Activated CD4-positive, alpha-beta memory T cell treated with anti-CD3 and anti-CD28 coated beads, Interleukin-2, amount 10 ng/mL, durations not matched to agents 7 days and 5 days (primary cell): ENCODE data around the gene ALPK3. TPM values are rescaled to one million over a fixed set of nuclear protein-coding genes. Genes with fewer than 3 reads are reported as not detected.

ENCODE experiments used
- CTCF ChIA-PET: fragments of 350-600 bp; sonication (Branson Sonifier 250); formaldehyde crosslinking; loops from one replicate; lab custom pipeline; 2021; ENCODE audit warnings: antibody characterized with exemption, inconsistent platforms; lab: Charles Lee
- POLR2A ChIA-PET: fragments of 350-600 bp; sonication (Branson Sonifier 250); formaldehyde crosslinking; loops from one replicate; lab custom pipeline; 2021; ENCODE audit warnings: antibody characterized with exemption; lab: Charles Lee
- DNase-seq: peaks from one replicate; pipeline ENCODE4 v3.0.0-alpha.2; 2020
- H3K27ac Mint-ChIP-seq: one replicate; pipeline ENCODE4 v1.8.0; 2021; ENCODE audit warnings: mild to moderate bottlenecking, mixed read lengths
- H3K27me3 Mint-ChIP-seq: one replicate; pipeline ENCODE4 v1.8.0; 2021; ENCODE audit warnings: mixed read lengths
- H3K36me3 Mint-ChIP-seq: one replicate; pipeline ENCODE4 v1.8.0; 2021; ENCODE audit warnings: low read depth, mixed read lengths
- H3K4me1 Mint-ChIP-seq: one replicate; pipeline ENCODE4 v1.8.0; 2021; ENCODE audit warnings: mixed read lengths
- H3K4me3 Mint-ChIP-seq: one replicate; pipeline ENCODE4 v1.8.0; 2021; ENCODE audit warnings: mild to moderate bottlenecking, mixed read lengths
- H3K9me3 Mint-ChIP-seq: one replicate; pipeline ENCODE4 v1.8.0; 2021; ENCODE audit warnings: mixed read lengths
- total RNA-seq, 2 experiments: library from RNA; stranded (reverse); gene quantifications; one replicate each; pipeline ENCODE4 v1.2.3, GENCODE V29; 2021

Gene ALPK3
- total RNA-seq, 2 experiments from 2014 or later = 0.20 TPM

- ChIA-PET POLR2A (no interaction called here), CTCF (no interaction called here)
- DNase-seq = no peak
- H3K4me1 Mint-ChIP-seq = no peaks in the 10 kb centered on the region
- H3K36me3 Mint-ChIP-seq = no peaks in the 10 kb centered on the region
- peaks cover 8% of the 10 kb centered on the region for H3K27me3 Mint-ChIP-seq
- H3K4me3 Mint-ChIP-seq = no peak overlapping the region
- H3K9me3 Mint-ChIP-seq = no peaks in the 10 kb centered on the region
- no peak overlapping the region for H3K27ac Mint-ChIP-seq
These were observed 72.3 kb downstream of the ALPK3 start for GRCh38 chr15:84889313-84889990.

GRCh38 chr15:84889991-84890669 is 73.0 kb downstream of the ALPK3 start:
- CTCF ChIA-PET = no interaction called here

GRCh38 chr15:84890670-84891162 is 73.6 kb downstream of the ALPK3 start:
- H3K27ac Mint-ChIP-seq = no peak overlapping the region
- no peaks in the 10 kb centered on the region for H3K4me1 Mint-ChIP-seq
- CTCF ChIA-PET = no interaction called here
- POLR2A ChIA-PET = no interaction called here
- no peak for DNase-seq
- H3K36me3 Mint-ChIP-seq = no peaks in the 10 kb centered on the region
- peaks cover 7% of the 10 kb centered on the region for H3K27me3 Mint-ChIP-seq
- no peak overlapping the region for H3K4me3 Mint-ChIP-seq
- no peaks in the 10 kb centered on the region for H3K9me3 Mint-ChIP-seq

More at GRCh38 chr15:84889991-84890669, 73.0 kb downstream of the ALPK3 start:
- Mint-ChIP-seq H3K9me3 (no peaks in the 10 kb centered on the region), H3K4me1 (no peaks in the 10 kb centered on the region), H3K27ac (no peak overlapping the region), H3K27me3 (peaks cover 7% of the 10 kb centered on the region), H3K4me3 (no peak overlapping the region), H3K36me3 (no peaks in the 10 kb centered on the region)
- POLR2A ChIA-PET = no interaction called here
- no peak for DNase-seq

GRCh38 chr15:84891339-84891738 is 74.2 kb downstream of the ALPK3 start:
- ChIA-PET POLR2A (no interaction called here), CTCF (no interaction called here)
- Mint-ChIP-seq H3K9me3 (no peaks in the 10 kb centered on the region), H3K27ac (no peak overlapping the region), H3K27me3 (peaks cover 10% of the 10 kb centered on the region), H3K4me1 (no peaks in the 10 kb centered on the region), H3K36me3 (no peaks in the 10 kb centered on the region), H3K4me3 (no peak overlapping the region)
- no peak for DNase-seq

GRCh38 chr15:84892786-84893307 is 75.7 kb downstream of the ALPK3 start:
- H3K27ac Mint-ChIP-seq = no peak overlapping the region
- H3K4me1 Mint-ChIP-seq = no peaks in the 10 kb centered on the region
- no peak overlapping the region for H3K4me3 Mint-ChIP-seq
- H3K27me3 Mint-ChIP-seq = peaks cover 10% of the 10 kb centered on the region
- CTCF ChIA-PET = no interaction called here
- no peaks in the 10 kb centered on the region for H3K36me3 Mint-ChIP-seq
- no peaks in the 10 kb centered on the region for H3K9me3 Mint-ChIP-seq
- POLR2A ChIA-PET = no interaction called here
- DNase-seq = no peak

GRCh38 chr15:84893607-84894006 is 76.5 kb downstream of the ALPK3 start:
- no peaks in the 10 kb centered on the region for H3K4me1 Mint-ChIP-seq
- DNase-seq = no peak
- no peaks in the 10 kb centered on the region for H3K9me3 Mint-ChIP-seq
- no peaks in the 10 kb centered on the region for H3K36me3 Mint-ChIP-seq
- peaks cover 12% of the 10 kb centered on the region for H3K27me3 Mint-ChIP-seq
- no peak overlapping the region for H3K27ac Mint-ChIP-seq
- CTCF ChIA-PET = no interaction called here
- no peak overlapping the region for H3K4me3 Mint-ChIP-seq
- POLR2A ChIA-PET = no interaction called here

- Mint-ChIP-seq H3K9me3 (no peaks in the 10 kb centered on the region), H3K4me3 (no peak overlapping the region), H3K36me3 (no peaks in the 10 kb centered on the region), H3K27me3 (peaks cover 20% of the 10 kb centered on the region), H3K4me1 (no peaks in the 10 kb centered on the region), H3K27ac (no peak overlapping the region)
- POLR2A ChIA-PET = no interaction called here
- DNase-seq = no peak
- CTCF ChIA-PET = no interaction called here
These were observed 77.7 kb downstream of the ALPK3 start for GRCh38 chr15:84894736-84895425.

GRCh38 chr15:84898761-84899160 is 81.6 kb downstream of the ALPK3 start:
- Mint-ChIP-seq H3K4me3 (no peak overlapping the region), H3K27ac (no peak overlapping the region), H3K27me3 (peaks cover 17% of the 10 kb centered on the region), H3K9me3 (no peaks in the 10 kb centered on the region), H3K36me3 (no peaks in the 10 kb centered on the region), H3K4me1 (no peaks in the 10 kb centered on the region)
- CTCF ChIA-PET = no interaction called here
- no peak for DNase-seq
- POLR2A ChIA-PET = no interaction called here

GRCh38 chr15:84899750-84900149 is 82.6 kb downstream of the ALPK3 start:
- Mint-ChIP-seq H3K36me3 (no peaks in the 10 kb centered on the region), H3K4me3 (no peak overlapping the region), H3K4me1 (no peaks in the 10 kb centered on the region), H3K27ac (no peak overlapping the region), H3K9me3 (no peaks in the 10 kb centered on the region), H3K27me3 (peaks cover 17% of the 10 kb centered on the region)
- DNase-seq = no peak
- ChIA-PET POLR2A (no interaction called here), CTCF (no interaction called here)

- Mint-ChIP-seq H3K9me3 (no peaks in the 10 kb centered on the region), H3K27ac (no peak overlapping the region), H3K4me3 (no peak overlapping the region), H3K27me3 (peaks cover 13% of the 10 kb centered on the region), H3K36me3 (no peaks in the 10 kb centered on the region), H3K4me1 (no peaks in the 10 kb centered on the region)
- POLR2A ChIA-PET = no interaction called here
- DNase-seq = no peak
- CTCF ChIA-PET = no interaction called here
These were observed 84.4 kb downstream of the ALPK3 start for GRCh38 chr15:84901540-84901939.

- DNase-seq = no peak
- ChIA-PET POLR2A (no interaction called here), CTCF (interaction anchor here (1.2 kb wide), 1 partner anchor 24 kb away, joined by 3 read pairs; no protein-coding TSS in a partner anchor)
- no peak overlapping the region for H3K27ac Mint-ChIP-seq
- H3K27me3 Mint-ChIP-seq = peaks cover 12% of the 10 kb centered on the region
- H3K4me1 Mint-ChIP-seq = no peaks in the 10 kb centered on the region
- no peaks in the 10 kb centered on the region for H3K36me3 Mint-ChIP-seq
- no peaks in the 10 kb centered on the region for H3K9me3 Mint-ChIP-seq
- no peak overlapping the region for H3K4me3 Mint-ChIP-seq
These were observed 86.6 kb downstream of the ALPK3 start for GRCh38 chr15:84903751-84904150.

GRCh38 chr15:84904419-84904818 is 87.3 kb downstream of the ALPK3 start:
- peaks cover 6% of the 10 kb centered on the region for H3K27me3 Mint-ChIP-seq
- no peaks in the 10 kb centered on the region for H3K9me3 Mint-ChIP-seq
- CTCF ChIA-PET = interaction anchor here (1.2 kb wide), 1 partner anchor 24 kb away, joined by 3 read pairs; no protein-coding TSS in a partner anchor
- H3K27ac Mint-ChIP-seq = no peak overlapping the region
- POLR2A ChIA-PET = interaction anchor here (1.1 kb wide), 1 partner anchor 53 kb away, joined by 3 read pairs; no protein-coding TSS in a partner anchor
- H3K4me1 Mint-ChIP-seq = no peaks in the 10 kb centered on the region
- no peak for DNase-seq
- no peaks in the 10 kb centered on the region for H3K36me3 Mint-ChIP-seq
- H3K4me3 Mint-ChIP-seq = no peak overlapping the region
